Measurements from ENCODE around the gene SCNN1G.
"Not testable (repeated sequence)": the region's sequence is repeated elsewhere in the genome, so short reads cannot be mapped to it uniquely, and the experiment has no call there.

SCNN1G gene, protein sequence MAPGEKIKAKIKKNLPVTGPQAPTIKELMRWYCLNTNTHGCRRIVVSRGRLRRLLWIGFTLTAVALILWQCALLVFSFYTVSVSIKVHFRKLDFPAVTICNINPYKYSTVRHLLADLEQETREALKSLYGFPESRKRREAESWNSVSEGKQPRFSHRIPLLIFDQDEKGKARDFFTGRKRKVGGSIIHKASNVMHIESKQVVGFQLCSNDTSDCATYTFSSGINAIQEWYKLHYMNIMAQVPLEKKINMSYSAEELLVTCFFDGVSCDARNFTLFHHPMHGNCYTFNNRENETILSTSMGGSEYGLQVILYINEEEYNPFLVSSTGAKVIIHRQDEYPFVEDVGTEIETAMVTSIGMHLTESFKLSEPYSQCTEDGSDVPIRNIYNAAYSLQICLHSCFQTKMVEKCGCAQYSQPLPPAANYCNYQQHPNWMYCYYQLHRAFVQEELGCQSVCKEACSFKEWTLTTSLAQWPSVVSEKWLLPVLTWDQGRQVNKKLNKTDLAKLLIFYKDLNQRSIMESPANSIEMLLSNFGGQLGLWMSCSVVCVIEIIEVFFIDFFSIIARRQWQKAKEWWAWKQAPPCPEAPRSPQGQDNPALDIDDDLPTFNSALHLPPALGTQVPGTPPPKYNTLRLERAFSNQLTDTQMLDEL

DNA sequence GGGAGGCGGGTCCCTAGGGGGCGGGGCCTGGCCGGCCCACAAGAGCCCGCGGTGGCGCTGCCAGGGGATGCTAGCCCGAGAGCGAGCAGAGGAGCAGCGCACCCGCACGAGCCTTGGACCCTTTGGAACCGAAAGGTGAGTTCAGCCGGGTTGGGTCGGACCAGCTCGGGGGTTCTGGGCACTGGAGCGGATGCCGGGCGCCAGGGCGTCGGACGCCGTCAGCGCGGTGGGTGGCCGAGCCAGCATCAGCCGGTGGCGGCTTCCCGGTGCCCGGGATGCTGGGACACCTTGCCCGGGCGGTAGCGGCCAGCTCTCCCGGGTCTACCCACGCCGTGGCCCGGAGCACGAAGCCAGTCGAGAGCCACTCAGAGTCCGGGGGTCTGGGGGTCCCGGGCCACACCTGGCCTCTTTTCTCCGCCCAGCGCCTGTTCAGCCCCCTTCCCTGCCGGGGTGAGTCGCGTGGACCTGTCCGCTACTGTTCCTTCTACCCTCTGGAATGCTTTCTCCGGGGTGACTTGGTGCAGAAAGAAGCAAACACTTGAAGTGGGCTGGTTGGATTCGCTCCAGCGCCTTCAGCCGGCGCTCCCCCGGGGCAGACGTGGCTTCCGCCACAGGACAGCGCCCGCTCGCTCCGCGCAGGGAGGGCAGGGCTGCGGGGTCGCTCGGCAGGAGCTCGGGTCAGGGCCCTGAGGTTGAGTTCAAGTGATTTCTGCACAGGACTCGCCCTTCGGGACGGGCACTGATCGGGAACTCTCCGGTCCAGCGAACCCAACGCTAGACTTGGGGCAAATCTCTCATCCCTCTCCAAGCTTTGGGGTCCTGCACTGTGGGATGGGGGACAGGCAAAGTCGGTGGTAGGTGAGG lies at the start of gene SCNN1G:
SCNN1G (plus strand) TSS at position 67 of the 864 bp plus-strand sequence. CDS start 3,527 bp downstream, outside the sequence.
- TF ChIP-seq JUND (IDR thresholded peaks at IDR 0.05; ENCODE audit: low read depth), result no peak
- peak; percentile 19 to 23 for DNase-seq (ENCODE audit: low read depth in 1 of 2, low spot score in 1 of 2)
- in situ Hi-C loops (cut with HindIII; ENCODE audit: low pct_unique_long_range_greater_than_20kb, low sequenced_read_pairs), result no loop called here

DNA sequence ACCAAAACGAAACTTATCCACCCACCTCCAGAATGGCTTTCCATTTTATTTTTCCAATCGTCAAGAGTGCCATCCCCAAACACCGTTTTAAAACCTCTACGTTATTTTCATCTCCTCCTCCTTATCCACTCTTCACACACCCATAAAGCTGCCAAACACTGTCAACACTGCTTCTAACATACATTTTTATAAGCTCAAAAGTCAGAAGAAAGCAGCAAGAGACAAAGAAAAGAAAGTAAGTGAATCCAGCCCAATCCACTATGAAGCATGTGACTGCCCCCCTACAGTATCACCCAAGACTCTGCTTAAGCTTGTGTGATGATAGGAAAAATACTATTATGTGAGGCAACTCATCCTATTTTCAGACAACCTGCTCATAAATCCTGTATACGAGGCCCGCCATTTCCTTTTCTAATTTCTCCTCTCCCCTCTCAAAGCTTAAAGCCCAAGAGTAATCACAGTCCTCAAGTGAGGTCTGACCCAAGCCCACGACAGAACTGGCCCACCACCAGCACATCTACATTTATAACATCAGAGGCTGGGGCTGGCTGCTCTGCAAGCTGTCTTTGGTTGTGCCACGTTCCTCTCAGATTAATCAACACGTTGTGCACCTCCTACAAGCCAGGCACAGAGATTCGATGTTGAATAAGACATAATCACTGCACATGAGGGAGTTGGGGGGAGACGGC lies 49.6 kb upstream of the SCNN1G start:
- no peak for TF ChIP-seq JUND (IDR thresholded peaks at IDR 0.05; ENCODE audit: low read depth)
- in situ Hi-C loops (cut with HindIII; ENCODE audit: low pct_unique_long_range_greater_than_20kb, low sequenced_read_pairs), result no loop called here
- DNase-seq (ENCODE audit: low read depth in 1 of 2, low spot score in 1 of 2), result no peak

DNA sequence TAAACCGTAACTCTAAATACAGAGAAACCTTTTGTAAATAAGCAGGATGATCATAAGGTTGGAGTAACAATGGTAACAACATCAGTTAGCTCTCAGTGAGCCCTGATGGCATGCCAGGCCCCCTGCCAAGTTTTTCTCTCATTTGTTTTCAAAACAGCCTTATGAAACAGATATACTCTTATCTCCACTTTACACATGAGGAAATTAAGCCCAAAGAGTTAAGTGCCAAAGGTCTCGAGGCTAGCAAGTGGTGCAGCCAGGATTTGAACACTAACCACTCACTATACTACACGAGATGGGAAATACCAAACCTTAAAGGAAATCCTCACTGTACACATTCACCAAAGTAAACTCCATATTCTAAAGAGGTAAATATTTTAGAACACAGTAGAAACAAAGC lies 48.3 kb upstream of the SCNN1G start:
- TF ChIP-seq JUND (IDR thresholded peaks at IDR 0.05; ENCODE audit: low read depth), result no peak
- DNase-seq (ENCODE audit: low read depth in 1 of 2, low spot score in 1 of 2), result no peak
- in situ Hi-C loops (cut with HindIII; ENCODE audit: low pct_unique_long_range_greater_than_20kb, low sequenced_read_pairs), result no loop called here

DNA sequence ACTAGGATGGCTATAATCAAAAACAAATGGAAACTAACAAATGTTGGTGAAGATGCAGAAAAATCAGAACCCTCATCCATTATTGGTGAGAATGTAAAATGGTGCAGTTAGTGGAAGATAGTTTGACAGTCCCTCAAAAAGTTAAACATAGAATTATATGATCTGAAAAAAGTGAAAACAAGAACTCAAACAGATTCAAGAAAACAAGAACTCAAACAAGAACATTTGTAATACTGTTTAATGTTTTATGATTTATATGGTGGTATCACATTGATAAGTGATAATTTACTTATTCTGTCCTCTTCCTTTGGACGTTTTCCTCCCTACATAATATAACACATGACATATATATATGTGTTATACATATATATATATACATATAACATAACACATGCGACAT lies 45.3 kb upstream of the SCNN1G start:
- TF ChIP-seq JUND (IDR thresholded peaks at IDR 0.05; ENCODE audit: low read depth), result no peak
- in situ Hi-C loops (cut with HindIII; ENCODE audit: low pct_unique_long_range_greater_than_20kb, low sequenced_read_pairs), result no loop called here
- DNase-seq (ENCODE audit: low read depth in 1 of 2, low spot score in 1 of 2), result no peak

DNA sequence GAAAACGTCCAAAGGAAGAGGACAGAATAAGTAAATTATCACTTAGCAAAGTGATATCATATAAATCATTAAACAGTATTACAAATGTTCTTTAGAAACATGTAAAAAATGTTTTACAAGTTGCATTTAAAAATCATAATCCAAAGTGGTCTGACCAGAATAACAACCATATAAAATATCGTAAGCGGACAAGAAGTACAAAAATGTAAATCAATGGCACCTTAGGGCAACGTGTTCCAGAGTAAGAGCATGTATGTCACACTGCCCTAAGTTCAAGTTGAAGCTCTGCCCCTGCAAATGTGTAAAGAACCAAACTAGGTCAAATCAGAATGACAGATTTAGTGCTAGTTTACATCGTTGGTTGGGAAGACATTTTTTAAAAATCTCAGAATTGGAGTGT lies 44.7 kb upstream of the SCNN1G start:
- no peak for TF ChIP-seq JUND (IDR thresholded peaks at IDR 0.05; ENCODE audit: low read depth)
- peak in 1 of 2 experiments; percentile 57 for DNase-seq (ENCODE audit: low read depth in 1 of 2, low spot score in 1 of 2)
- in situ Hi-C loops (cut with HindIII; ENCODE audit: low pct_unique_long_range_greater_than_20kb, low sequenced_read_pairs), result no loop called here

DNA sequence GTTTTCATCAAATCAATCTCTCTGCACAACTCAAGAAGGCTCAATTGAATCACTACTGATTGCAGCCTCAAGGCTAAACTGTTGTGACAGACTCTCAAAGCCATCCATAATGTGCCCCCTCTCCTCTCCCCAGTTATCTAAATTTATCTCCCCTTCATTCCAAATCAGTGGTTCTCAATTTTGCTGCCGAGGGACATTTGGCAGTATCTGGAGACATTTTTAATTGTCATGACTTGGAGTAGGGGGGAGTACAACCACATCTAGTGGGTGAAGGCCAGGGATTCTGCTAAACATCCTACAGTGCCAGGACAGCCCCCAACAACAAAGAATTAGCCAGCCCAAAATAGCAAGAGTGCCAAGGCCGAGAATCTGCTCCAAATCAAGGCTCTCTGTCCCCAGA lies 42.4 kb upstream of the SCNN1G start:
- no peak for DNase-seq (ENCODE audit: low read depth in 1 of 2, low spot score in 1 of 2)
- in situ Hi-C loops (cut with HindIII; ENCODE audit: low pct_unique_long_range_greater_than_20kb, low sequenced_read_pairs), result no loop called here
- no peak for TF ChIP-seq JUND (IDR thresholded peaks at IDR 0.05; ENCODE audit: low read depth)

DNA sequence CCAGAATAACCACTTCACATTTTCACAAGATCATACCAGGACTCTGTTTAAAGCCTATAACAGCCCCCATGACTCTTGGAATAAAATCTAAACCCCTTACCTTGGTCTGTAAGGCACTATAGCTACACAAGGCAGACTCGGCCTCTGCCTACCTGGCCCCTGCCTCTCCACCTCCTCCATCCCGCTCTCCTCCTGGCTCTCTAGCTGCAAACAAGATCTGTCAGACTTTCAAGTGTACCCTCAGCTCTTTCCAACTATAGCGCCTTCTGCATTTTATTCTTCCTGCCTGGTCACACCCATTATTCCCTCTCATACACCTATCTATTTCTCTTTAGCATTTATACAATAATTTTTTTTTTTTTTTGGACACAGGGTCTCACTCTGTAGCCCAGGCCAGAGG lies 41.5 kb upstream of the SCNN1G start:
- no peak for DNase-seq (ENCODE audit: low read depth in 1 of 2, low spot score in 1 of 2)
- in situ Hi-C loops (cut with HindIII; ENCODE audit: low pct_unique_long_range_greater_than_20kb, low sequenced_read_pairs), result no loop called here
- no peak for TF ChIP-seq JUND (IDR thresholded peaks at IDR 0.05; ENCODE audit: low read depth)

DNA sequence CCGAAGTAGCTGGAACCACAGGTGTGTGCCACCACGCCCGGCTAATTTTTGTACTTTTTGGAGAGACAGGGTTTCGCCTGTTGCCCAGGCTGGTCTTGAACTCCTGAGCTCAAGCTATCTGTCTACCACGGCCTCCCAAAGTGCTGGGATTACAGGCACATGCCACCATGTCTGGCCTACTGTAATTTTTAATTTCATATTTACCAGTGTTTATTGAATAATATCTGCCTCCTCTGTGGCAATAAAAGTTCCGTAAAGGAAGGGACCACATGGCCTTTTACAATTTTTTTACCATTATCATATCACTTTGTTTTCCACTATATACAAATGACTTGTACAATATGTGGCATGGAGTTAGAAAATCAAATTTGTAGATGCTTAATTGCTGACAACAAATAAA lies 41.0 kb upstream of the SCNN1G start:
- no peak for TF ChIP-seq JUND (IDR thresholded peaks at IDR 0.05; ENCODE audit: low read depth)
- in situ Hi-C loops (cut with HindIII; ENCODE audit: low pct_unique_long_range_greater_than_20kb, low sequenced_read_pairs), result no loop called here
- no peak for DNase-seq (ENCODE audit: low read depth in 1 of 2, low spot score in 1 of 2)

DNA sequence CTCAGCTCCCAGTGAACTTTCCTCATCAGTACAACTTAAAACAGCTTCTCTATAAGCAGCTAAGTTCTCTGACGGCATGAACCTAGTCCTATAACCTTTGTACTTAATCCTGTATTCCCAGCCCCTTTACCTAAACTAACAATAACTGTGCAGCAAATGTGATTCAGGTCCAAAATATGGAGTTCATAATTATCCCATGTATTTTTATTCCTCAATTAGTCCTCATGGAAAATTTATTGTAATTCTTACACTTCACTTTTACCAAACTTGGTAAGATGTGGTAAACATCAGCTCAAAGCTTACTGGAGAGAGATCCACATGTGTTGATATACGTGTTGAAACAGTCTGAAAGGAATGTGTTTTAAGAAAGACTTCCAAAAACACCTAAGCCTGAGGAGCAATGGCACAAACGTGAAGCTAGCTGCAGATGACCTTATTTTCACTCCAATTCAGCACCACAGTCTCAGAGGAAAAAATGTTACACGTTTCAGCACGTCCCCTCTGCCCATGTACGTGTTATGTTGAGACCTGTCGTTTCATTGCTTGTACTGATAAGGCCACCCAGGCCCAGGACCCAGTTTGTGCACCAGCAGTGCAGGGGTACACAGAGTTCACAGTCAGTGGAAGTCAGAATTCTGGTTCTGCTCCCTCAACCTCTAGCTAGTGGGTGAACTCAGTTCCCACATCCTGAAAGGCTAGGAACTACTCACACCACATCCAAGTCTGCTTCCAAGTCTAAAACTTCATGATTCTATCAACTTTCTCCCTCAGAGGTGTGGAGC lies 40.4 kb upstream of the SCNN1G start:
- DNase-seq (ENCODE audit: low read depth in 1 of 2, low spot score in 1 of 2), result no peak
- in situ Hi-C loops (cut with HindIII; ENCODE audit: low pct_unique_long_range_greater_than_20kb, low sequenced_read_pairs), result no loop called here
- no peak for TF ChIP-seq JUND (IDR thresholded peaks at IDR 0.05; ENCODE audit: low read depth)

DNA sequence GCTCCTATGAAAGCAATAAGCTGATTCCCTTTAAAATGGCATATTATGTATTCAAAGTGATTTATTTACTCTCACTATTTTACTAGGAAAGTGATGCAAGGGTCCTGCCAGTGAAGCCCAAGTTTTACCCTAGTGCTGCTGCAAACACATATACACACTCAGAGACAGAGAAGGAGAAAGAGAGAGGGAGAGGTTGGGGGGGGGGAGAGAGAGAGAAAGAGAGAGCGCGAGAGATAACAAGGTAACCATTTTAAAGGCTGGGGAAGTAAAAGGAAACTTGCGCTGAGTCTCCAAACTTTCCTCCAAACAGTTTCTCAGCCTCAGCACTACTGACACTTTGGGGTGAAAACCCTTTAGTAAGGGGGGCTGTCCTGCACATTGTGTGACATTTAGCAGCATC lies 39.2 kb upstream of the SCNN1G start:
- no peak for DNase-seq (ENCODE audit: low read depth in 1 of 2, low spot score in 1 of 2)
- no peak for TF ChIP-seq JUND (IDR thresholded peaks at IDR 0.05; ENCODE audit: low read depth)
- in situ Hi-C loops (cut with HindIII; ENCODE audit: low pct_unique_long_range_greater_than_20kb, low sequenced_read_pairs), result no loop called here

DNA sequence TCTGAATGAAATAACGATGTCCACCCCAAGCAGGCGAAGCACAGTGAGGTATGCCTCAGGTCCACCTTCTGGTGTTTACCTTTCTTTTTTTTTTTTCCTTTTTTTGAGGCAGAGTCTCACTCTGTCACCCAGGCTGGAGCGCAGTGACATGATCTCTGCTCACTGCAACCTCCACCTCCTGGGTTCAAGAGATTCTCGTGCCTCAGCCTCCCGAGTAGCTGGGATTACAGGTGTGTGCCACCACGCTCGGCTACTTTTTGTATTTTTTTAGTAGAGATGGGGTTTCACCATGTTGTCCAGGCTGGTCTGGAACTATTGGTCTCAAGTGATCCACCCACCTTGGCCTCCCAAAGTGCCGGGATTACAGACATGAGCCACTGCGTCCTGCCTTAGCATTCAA lies 38.2 kb upstream of the SCNN1G start:
- in situ Hi-C loops (cut with HindIII; ENCODE audit: low pct_unique_long_range_greater_than_20kb, low sequenced_read_pairs); DNase-seq (ENCODE audit: low read depth in 1 of 2, low spot score in 1 of 2): not testable (repeated sequence)

DNA sequence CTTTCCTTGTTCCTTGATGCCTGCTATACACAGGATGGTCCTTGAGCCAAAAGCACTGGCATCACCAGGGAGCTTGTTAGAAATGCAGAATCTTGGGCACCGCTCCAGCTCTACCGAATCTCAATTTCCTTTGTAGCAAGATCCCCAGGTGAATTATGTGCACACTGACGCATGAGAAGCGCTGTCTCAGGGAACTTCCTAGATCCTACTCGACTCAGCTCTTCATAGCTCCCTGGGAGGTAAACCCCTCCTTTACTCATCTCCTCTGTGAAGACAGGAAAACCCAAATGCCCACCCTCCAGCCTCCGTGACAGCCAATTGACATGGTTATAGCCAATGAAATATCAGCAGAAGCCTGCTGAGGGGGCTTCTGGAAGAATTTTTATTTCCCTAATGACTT lies 37.4 kb upstream of the SCNN1G start:
- TF ChIP-seq JUND (IDR thresholded peaks at IDR 0.05; ENCODE audit: low read depth), result no peak
- DNase-seq (ENCODE audit: low read depth in 1 of 2, low spot score in 1 of 2), result no peak
- in situ Hi-C loops (cut with HindIII; ENCODE audit: low pct_unique_long_range_greater_than_20kb, low sequenced_read_pairs), result no loop called here

Data from T47D (cell line).